ENCODE results near the gene KIF6. TPM values are rescaled to one million over a fixed set of nuclear protein-coding genes. Genes with fewer than 3 reads are reported as not detected.
A peak's percentile ranks its signal among the peaks of the same experiment; 100 is the strongest.

KIF6 gene
- total RNA-seq, 2 experiments from 2014 or later, result not detected

- no peak for TF ChIP-seq CTCF (IDR thresholded peaks at IDR 0.05)
- no peak for ATAC-seq (ENCODE audit: poor library complexity)
- Mint-ChIP-seq H3K36me3 (ENCODE audit: low read depth) (no peaks in the 10 kb centered on the region), H3K4me1 (ENCODE audit: low read depth) (peaks cover 4% of the 10 kb centered on the region), H3K27ac (no peak overlapping the region), H3K27me3 (peaks cover 12% of the 10 kb centered on the region), H3K4me3 (no peak overlapping the region), H3K9me3 (no peaks in the 10 kb centered on the region)
- ChIA-PET POLR2A (no interaction called here), CTCF (no interaction called here)
- Histone ChIP-seq H3K4me3 (ENCODE audit: low read length) (no peak overlapping the region), H3K27me3 (ENCODE audit: control insufficient read depth in 1 of 2, insufficient read depth in 2 of 2, low read length in 2 of 2) (no peaks in the 10 kb centered on the region), H3K36me3 (ENCODE audit: insufficient read depth, low read length) (no peaks in the 10 kb centered on the region), H3K9me3 (ENCODE audit: control insufficient read depth in 1 of 2, insufficient read depth in 1 of 2, low read length in 2 of 2) (no peaks in the 10 kb centered on the region), H3K27ac (ENCODE audit: low read depth in 1 of 2, low read length in 2 of 2) (no peak overlapping the region), H3K4me1 (ENCODE audit: insufficient read depth, low read length) (peaks cover 7% of the 10 kb centered on the region)
- intact Hi-C loops (cut with DNase I, micrococcal nuclease), result loop anchor here (5.0 kb wide), 3 partner anchors 947 to 1667 kb away; no protein-coding TSS in a partner anchor
- no peak for DNase-seq
Measured at GRCh38 chr6:39360378-39360777, 364.8 kb downstream of the KIF6 start.

DNA sequence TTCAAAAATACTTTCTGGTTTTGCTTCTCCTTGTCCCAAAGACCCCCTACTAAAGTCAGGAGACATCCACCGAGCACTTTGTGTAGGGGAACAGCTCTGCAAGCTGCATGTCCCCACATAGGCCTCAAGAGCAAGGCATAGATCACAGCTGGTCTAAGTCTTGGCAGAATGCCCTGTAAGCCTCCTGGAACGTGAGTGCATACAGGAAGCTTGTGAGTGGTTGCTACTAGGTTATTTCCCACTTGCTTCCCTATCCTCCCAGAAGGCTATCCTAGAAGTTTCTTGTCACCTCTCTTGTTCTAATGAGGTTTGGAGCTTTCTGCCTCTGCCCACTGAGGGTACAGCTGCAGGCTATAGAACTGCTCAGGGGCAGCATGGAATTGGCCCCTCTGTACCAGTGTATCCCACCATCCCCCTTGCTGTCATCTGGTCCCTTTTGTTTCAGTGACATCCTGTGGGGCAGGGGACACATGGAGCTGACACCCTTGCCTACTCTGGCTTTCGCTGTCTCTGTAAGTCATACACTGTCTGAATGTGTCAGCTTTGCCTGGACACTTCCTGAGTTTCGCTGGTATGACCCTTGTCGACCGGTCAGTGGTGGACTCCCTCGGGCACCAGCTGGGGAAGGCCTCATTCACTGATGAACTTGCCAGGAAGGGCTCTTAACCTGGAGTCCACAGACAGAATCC is 367.1 kb downstream of the KIF6 start:
- Histone ChIP-seq H3K4me3 (ENCODE audit: low read length) (no peak overlapping the region), H3K27me3 (ENCODE audit: control insufficient read depth in 1 of 2, insufficient read depth in 2 of 2, low read length in 2 of 2) (no peaks in the 10 kb centered on the region), H3K36me3 (ENCODE audit: insufficient read depth, low read length) (no peaks in the 10 kb centered on the region), H3K9me3 (ENCODE audit: control insufficient read depth in 1 of 2, insufficient read depth in 1 of 2, low read length in 2 of 2) (no peaks in the 10 kb centered on the region), H3K4me1 (ENCODE audit: insufficient read depth, low read length) (peaks cover 7% of the 10 kb centered on the region), H3K27ac (ENCODE audit: low read depth in 1 of 2, low read length in 2 of 2) (no peak overlapping the region)
- ATAC-seq (ENCODE audit: poor library complexity), result no peak
- no peak overlapping the region for H3K27ac Mint-ChIP-seq
- CTCF ChIA-PET, result no interaction called here
- TF ChIP-seq CTCF (IDR thresholded peaks at IDR 0.05), result no peak
- intact Hi-C loops (cut with DNase I, micrococcal nuclease), result loop anchor here in 1 of 2 experiments (10.0 kb wide), 1 partner anchor 947 kb away; no protein-coding TSS in a partner anchor
- H3K4me1 Mint-ChIP-seq (ENCODE audit: low read depth), result peaks cover 4% of the 10 kb centered on the region
- H3K36me3 Mint-ChIP-seq (ENCODE audit: low read depth), result no peaks in the 10 kb centered on the region
- POLR2A ChIA-PET, result no interaction called here
- no peaks in the 10 kb centered on the region for H3K9me3 Mint-ChIP-seq
- peak in 1 of 14 experiments; percentile 1 for DNase-seq
- H3K27me3 Mint-ChIP-seq, result peaks cover 12% of the 10 kb centered on the region
- H3K4me3 Mint-ChIP-seq, result no peak overlapping the region

GRCh38 chr6:39353698-39354315 is 371.4 kb downstream of the KIF6 start:
- DNase-seq, result no peak
- Histone ChIP-seq H3K9me3 (ENCODE audit: control insufficient read depth in 1 of 2, insufficient read depth in 1 of 2, low read length in 2 of 2) (no peaks in the 10 kb centered on the region), H3K4me1 (ENCODE audit: insufficient read depth, low read length) (no peaks in the 10 kb centered on the region), H3K27me3 (ENCODE audit: control insufficient read depth in 1 of 2, insufficient read depth in 2 of 2, low read length in 2 of 2) (no peaks in the 10 kb centered on the region), H3K4me3 (ENCODE audit: low read length) (no peak overlapping the region), H3K27ac (ENCODE audit: low read depth in 1 of 2, low read length in 2 of 2) (no peak overlapping the region), H3K36me3 (ENCODE audit: insufficient read depth, low read length) (no peaks in the 10 kb centered on the region)
- Mint-ChIP-seq H3K27ac (no peak overlapping the region), H3K4me1 (ENCODE audit: low read depth) (no peaks in the 10 kb centered on the region), H3K4me3 (no peak overlapping the region), H3K9me3 (no peaks in the 10 kb centered on the region), H3K36me3 (ENCODE audit: low read depth) (no peaks in the 10 kb centered on the region), H3K27me3 (peaks cover 3% of the 10 kb centered on the region)
- no peak for TF ChIP-seq CTCF (IDR thresholded peaks at IDR 0.05)
- POLR2A ChIA-PET, result no interaction called here
- intact Hi-C loops (cut with DNase I, micrococcal nuclease), result loop anchor here in 1 of 2 experiments (10.0 kb wide), 1 partner anchor 951 kb away; no protein-coding TSS in a partner anchor
- CTCF ChIA-PET, result no interaction called here
- ATAC-seq (ENCODE audit: poor library complexity), result no peak
